ENCODE measurements around the gene LRMDA. TPM values are rescaled to one million over a fixed set of nuclear protein-coding genes. Genes with fewer than 3 reads are reported as not detected.

The LRMDA gene
- total and polyA plus RNA-seq, 2 of the 8 experiments (the other 6 are each of a cell fraction or from before 2014, with no cell fraction given) = 0.86 to 2.8 TPM

GRCh38 chr10:76560338-76560737 lies 1128.9 kb downstream of the LRMDA start:
- no peak overlapping the region for H3K4me3 ChIP-seq (ENCODE audit: extremely low read depth in 1 of 4, insufficient read depth in 2 of 4, low read depth in 3 of 4, low read length in 4 of 4)
- H4K5ac ChIP-seq (ENCODE audit: insufficient read length, low read depth, low read length) = no peak overlapping the region
- no peaks in the 10 kb centered on the region for H3K23me2 ChIP-seq (ENCODE audit: low read depth, low read length)
- no peak overlapping the region for H2AK5ac ChIP-seq (ENCODE audit: low read depth, low read length)
- H2BK20ac ChIP-seq (ENCODE audit: low read length) = no peak overlapping the region
- no peak overlapping the region for H4K8ac ChIP-seq (ENCODE audit: extremely low read depth, insufficient read depth, low read length)
- H3K27me3 ChIP-seq (replicated peaks in 1 of 4; ENCODE audit: control insufficient read depth in 3 of 4, extremely low read depth in 1 of 4, insufficient read depth in 3 of 4, low read length in 3 of 4) = no peaks in the 10 kb centered on the region; a peak in 1 of 7 replicates
- H3K9me3 ChIP-seq (ENCODE audit: insufficient read depth in 2 of 2, low read depth in 1 of 2, low read length in 1 of 2) = no peaks in the 10 kb centered on the region
- 93% methylated on average over 5 of the region's 5 CpGs; no CpG with 5 or more reads in 1 of the 2 experiments for WGBS, 2 experiments (ENCODE audit: extremely low coverage in 1 of 2, insufficient coverage in 1 of 2, insufficient read length in 1 of 2, insufficient replicate concordance in 2 of 2, low coverage in 1 of 2, low lambda C conversion rate in 2 of 2, missing lambda C conversion rate in 1 of 2)
- CTCF ChIA-PET (ENCODE audit: partially characterized antibody) = interaction anchor here (1.1 kb wide), 1 partner anchor 445 kb away, joined by 3 read pairs; no protein-coding TSS in a partner anchor
- no peak overlapping the region for H2BK5ac ChIP-seq (ENCODE audit: low read depth, low read length)
- H3K79me1 ChIP-seq (ENCODE audit: low read depth, low read length) = no peaks in the 10 kb centered on the region
- DNase-seq (ENCODE audit: low read depth in 1 of 2, low spot score in 2 of 2) = no peak
- no peak overlapping the region for H3K14ac ChIP-seq (ENCODE audit: insufficient read length)
- POLR2A ChIA-PET (ENCODE audit: partially characterized antibody) = no interaction called here
- no peak overlapping the region for H2AFZ ChIP-seq (ENCODE audit: low read length)
- no peak overlapping the region for H3K4me2 ChIP-seq (ENCODE audit: insufficient read depth in 1 of 2, low read depth in 2 of 2, low read length in 2 of 2)
- no peak overlapping the region for H3K9ac ChIP-seq (replicated peaks in 1 of 4; ENCODE audit: extremely low read depth in 1 of 4, low read depth in 3 of 4, low read length in 3 of 4)
- no peaks in the 10 kb centered on the region for H3K4me1 ChIP-seq (replicated peaks in 1 of 4; ENCODE audit: control insufficient read depth in 3 of 4, insufficient read depth in 4 of 4, low read length in 3 of 4)
- no peak overlapping the region for H3K18ac ChIP-seq (ENCODE audit: extremely low read depth, low read length)
- no peak overlapping the region for H3K27ac ChIP-seq (ENCODE audit: low read depth, low read length)
- no peak overlapping the region for H2BK15ac ChIP-seq (ENCODE audit: low read length)
- no peak overlapping the region for H2BK12ac ChIP-seq (ENCODE audit: low read depth, low read length)
- no peak overlapping the region for H3K56ac ChIP-seq (replicated peaks; ENCODE audit: insufficient read length, low read depth, low read length)
- no peak overlapping the region for H3K4ac ChIP-seq (replicated peaks; ENCODE audit: insufficient read length, low read depth, low read length)
- no peak overlapping the region for H2BK120ac ChIP-seq (replicated peaks; ENCODE audit: low read depth, low read length)
- TF ChIP-seq GABPA (IDR thresholded peaks at IDR 0.05; ENCODE audit: borderline replicate concordance, insufficient read depth, low read length) (no peak), SIN3A (conservative IDR thresholded peaks at IDR 0.05 in 1 of 2, IDR thresholded peaks at IDR 0.05 in 1 of 2; ENCODE audit: low read depth in 1 of 2, low read length in 2 of 2) (no peak)
- H4K20me1 ChIP-seq (replicated peaks in 1 of 2; ENCODE audit: control insufficient read depth in 1 of 2, insufficient read depth in 2 of 2, low read length in 2 of 2) = no peaks in the 10 kb centered on the region
- H3K23ac ChIP-seq (ENCODE audit: insufficient read length) = no peak overlapping the region
- no peak for FAIRE-seq
- no peaks in the 10 kb centered on the region for H3K79me2 ChIP-seq (ENCODE audit: control insufficient read depth in 1 of 2, insufficient read depth in 2 of 2, low read length in 2 of 2)
- no peak overlapping the region for H4K91ac ChIP-seq (replicated peaks; ENCODE audit: insufficient read length, low read length)
- H3K36me3 ChIP-seq (ENCODE audit: control insufficient read depth in 2 of 4, insufficient read depth in 4 of 4, low read length in 3 of 4) = no peaks in the 10 kb centered on the region
